Subcutaneous abdominal adipose tissue (tissue), 5 donors: ENCODE data around the gene KRTAP27-1.

Experiments
- H3K27ac ChIP-seq: one replicate; pipeline ENCODE4 v1.7.0; 2013; ENCODE audit warnings: low read depth, mild to moderate bottlenecking, inconsistent platforms, low read length, moderate library complexity
- H3K27me3 ChIP-seq, 5 donors: one replicate each; pipeline ENCODE4 v1.7.0; 2013; ENCODE audit warnings: low read length in 5 of 5, inconsistent platforms in 1 of 5; ENCODE audit not compliant: control insufficient read depth in 5 of 5, insufficient read depth in 4 of 5
- H3K36me3 ChIP-seq, 5 donors: one replicate each; pipeline ENCODE4 v1.7.0; 2013; ENCODE audit warnings: low read length in 5 of 5; ENCODE audit not compliant: control insufficient read depth in 5 of 5, insufficient read depth in 5 of 5
- H3K4me1 ChIP-seq, 5 donors: one replicate each; pipeline ENCODE4 v1.7.0; 2013; ENCODE audit warnings: low read length in 5 of 5, mild to moderate bottlenecking in 3 of 5, moderate library complexity in 1 of 5; ENCODE audit not compliant: control insufficient read depth in 5 of 5, insufficient read depth in 5 of 5
- H3K4me3 ChIP-seq, 5 donors: one replicate each; pipeline ENCODE4 v1.7.0; 2013; ENCODE audit warnings: low read length in 5 of 5, low read depth in 1 of 5
- H3K9ac ChIP-seq, 5 donors: one replicate each; pipeline ENCODE4 v1.7.0; 2013; ENCODE audit warnings: low read length in 5 of 5, mild to moderate bottlenecking in 4 of 5, moderate library complexity in 3 of 5
- H3K9me3 ChIP-seq, 5 donors: one replicate each; pipeline ENCODE4 v1.7.0; 2013; ENCODE audit warnings: low read length in 5 of 5; ENCODE audit not compliant: control insufficient read depth in 5 of 5
- donor health status: healthy.
- donor health status: healthy.
- donor health status: healthy.
- donor health status: healthy.
- donor health status: healthy.

The KRTAP27-1 gene

GRCh38 chr21:30340714-30341573 lies 3.5 kb upstream of the KRTAP27-1 start:
- Histone ChIP-seq H3K36me3 (no peaks in the 10 kb centered on the region), H3K9ac (no peak overlapping the region), H3K4me3 (no peak overlapping the region), H3K9me3 (peaks cover 0 to 3% (median 0%) of the 10 kb centered on the region in 5 donors), H3K27ac (no peak overlapping the region), H3K27me3 (no peaks in the 10 kb centered on the region), H3K4me1 (peaks cover 0 to 28% (median 12%) of the 10 kb centered on the region in 5 donors)

GRCh38 chr21:30338717-30339116 lies 1.2 kb upstream of the KRTAP27-1 start:
- Histone ChIP-seq H3K4me3 (no peak overlapping the region), H3K9ac (no peak overlapping the region), H3K4me1 (peaks cover 0 to 28% (median 12%) of the 10 kb centered on the region in 5 donors), H3K36me3 (no peaks in the 10 kb centered on the region), H3K27ac (no peak overlapping the region), H3K27me3 (no peaks in the 10 kb centered on the region), H3K9me3 (no peaks in the 10 kb centered on the region)

DNA sequence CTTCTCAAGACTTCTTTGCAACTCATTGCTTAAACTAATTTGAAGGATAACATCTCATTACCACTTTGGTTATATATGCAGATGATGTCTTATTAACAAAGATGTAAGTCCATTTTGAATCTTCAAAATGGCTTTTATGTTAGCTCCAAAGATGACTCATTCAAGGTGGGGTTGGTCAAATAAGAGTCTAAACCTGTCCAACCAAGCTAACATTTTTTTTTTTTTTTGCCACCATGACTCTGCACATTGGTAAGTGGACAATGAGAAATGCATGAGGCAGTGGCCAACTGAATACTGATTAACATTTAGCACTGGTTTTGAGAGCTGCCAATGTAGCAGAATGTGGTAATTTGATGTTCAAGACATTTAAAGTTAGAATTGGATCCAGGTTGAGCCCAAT lies 278 bp upstream of the KRTAP27-1 start:
- Histone ChIP-seq H3K9me3 (no peaks in the 10 kb centered on the region), H3K4me3 (no peak overlapping the region), H3K9ac (no peak overlapping the region), H3K27me3 (no peaks in the 10 kb centered on the region), H3K27ac (no peak overlapping the region), H3K4me1 (peaks cover 0 to 28% (median 12%) of the 10 kb centered on the region in 5 donors), H3K36me3 (no peaks in the 10 kb centered on the region)

DNA sequence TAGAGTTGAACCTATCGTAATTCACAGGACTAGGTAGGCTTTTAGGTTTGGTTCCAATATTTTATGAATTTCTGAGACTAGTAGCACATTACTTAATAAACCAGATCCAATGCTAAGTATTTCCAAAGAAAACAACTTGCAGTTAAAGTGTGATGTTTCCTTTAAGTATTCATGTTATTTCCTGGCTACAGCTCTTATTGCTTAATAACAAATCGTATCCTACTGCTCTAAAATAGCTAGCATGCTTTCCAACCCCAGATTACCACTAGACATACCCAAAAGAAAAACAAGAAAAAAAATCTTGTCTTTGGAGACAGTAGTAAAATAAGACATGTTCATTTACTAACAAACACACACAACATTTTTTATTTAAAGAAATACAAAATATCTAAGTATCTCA lies 898 bp downstream of the KRTAP27-1 start:
- Histone ChIP-seq H3K4me1 (peaks cover 0 to 28% (median 12%) of the 10 kb centered on the region in 5 donors), H3K9ac (no peak overlapping the region), H3K27ac (no peak overlapping the region), H3K27me3 (no peaks in the 10 kb centered on the region), H3K9me3 (no peaks in the 10 kb centered on the region), H3K36me3 (no peaks in the 10 kb centered on the region), H3K4me3 (no peak overlapping the region)

- H3K36me3 ChIP-seq = no peaks in the 10 kb centered on the region
- no peaks in the 10 kb centered on the region for H3K27me3 ChIP-seq
- peaks cover 0 to 22% (median 12%) of the 10 kb centered on the region in 5 donors for H3K4me1 ChIP-seq
- H3K9ac ChIP-seq = no peak overlapping the region
- H3K4me3 ChIP-seq = no peak overlapping the region
- no peaks in the 10 kb centered on the region for H3K9me3 ChIP-seq
- no peak overlapping the region for H3K27ac ChIP-seq
Measured at GRCh38 chr21:30333736-30334135, 3.8 kb downstream of the KRTAP27-1 start.

- no peaks in the 10 kb centered on the region for H3K27me3 ChIP-seq
- no peak overlapping the region for H3K4me3 ChIP-seq
- no peak overlapping the region for H3K9ac ChIP-seq
- no peaks in the 10 kb centered on the region for H3K9me3 ChIP-seq
- no peaks in the 10 kb centered on the region for H3K36me3 ChIP-seq
- H3K27ac ChIP-seq = no peak overlapping the region
- H3K4me1 ChIP-seq = peaks cover 0 to 14% (median 4%) of the 10 kb centered on the region in 5 donors
Measured at GRCh38 chr21:30332681-30333080, 4.8 kb downstream of the KRTAP27-1 start.

- no peak overlapping the region for H3K4me3 ChIP-seq
- no peaks in the 10 kb centered on the region for H3K4me1 ChIP-seq
- no peak overlapping the region for H3K27ac ChIP-seq
- H3K9ac ChIP-seq = no peak overlapping the region
- no peaks in the 10 kb centered on the region for H3K27me3 ChIP-seq
- peaks cover 0 to 13% (median 8%) of the 10 kb centered on the region in 5 donors for H3K9me3 ChIP-seq
- no peaks in the 10 kb centered on the region for H3K36me3 ChIP-seq
Measured at GRCh38 chr21:30329203-30329875, 8.2 kb downstream of the KRTAP27-1 start.

DNA sequence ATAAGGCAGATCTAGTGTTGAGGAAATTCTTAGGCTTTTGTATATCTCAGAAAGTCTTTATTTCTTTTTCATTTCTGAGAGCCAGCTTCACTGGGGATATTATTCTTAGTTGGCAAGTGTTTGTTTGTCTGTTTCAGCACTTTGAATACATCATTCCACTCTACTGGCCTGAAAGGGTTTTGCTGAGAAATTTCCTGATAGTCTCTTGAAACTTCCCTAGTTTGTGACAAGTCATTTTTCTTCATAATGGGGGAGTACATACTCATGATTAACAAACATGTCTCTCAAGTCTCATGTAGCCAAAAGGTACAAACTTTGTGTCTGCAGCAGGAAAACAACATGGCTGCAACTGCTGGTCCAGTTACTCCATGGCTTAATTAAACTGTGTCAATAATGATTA lies 11.1 kb downstream of the KRTAP27-1 start:
- H3K4me1 ChIP-seq = no peaks in the 10 kb centered on the region
- no peaks in the 10 kb centered on the region for H3K36me3 ChIP-seq
- no peaks in the 10 kb centered on the region for H3K27me3 ChIP-seq
- H3K9me3 ChIP-seq = peaks cover 0 to 13% (median 8%) of the 10 kb centered on the region in 5 donors
- H3K4me3 ChIP-seq = no peak overlapping the region
- no peak overlapping the region for H3K9ac ChIP-seq
- H3K27ac ChIP-seq = no peak overlapping the region

DNA sequence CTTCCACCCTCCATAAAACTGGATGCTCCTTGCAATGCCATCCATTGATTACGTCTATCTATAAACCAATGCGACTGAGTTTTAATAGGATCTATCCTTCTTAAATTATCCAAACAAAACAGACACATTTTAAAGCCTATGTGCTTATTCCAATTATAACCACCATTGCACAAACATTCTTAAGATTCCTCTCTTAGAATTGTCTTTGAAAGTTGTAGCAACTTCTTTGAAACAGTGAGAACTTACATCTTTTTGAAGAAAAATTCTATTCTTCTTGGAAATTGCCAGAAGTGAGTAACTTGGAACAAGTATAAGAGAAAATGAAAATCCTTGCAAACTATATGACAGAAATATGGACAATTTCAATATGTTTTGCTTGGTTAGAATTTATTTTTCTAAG lies 17.3 kb downstream of the KRTAP27-1 start, which contains the start of gene KRTAP26-1:
TSS of gene KRTAP26-1 (minus strand) at position 101 of the 400 bp plus-strand sequence. CDS start 280 bp downstream, outside the sequence.
- no peak within 1 kb of the TSS for H3K4me3 ChIP-seq
- H3K27ac ChIP-seq = no peak within 1 kb of the TSS
- H3K9ac ChIP-seq = no peak within 1 kb of the TSS
- no peaks in the 10 kb centered on the region for H3K4me1 ChIP-seq
- no peaks in the 10 kb centered on the region for H3K9me3 ChIP-seq
- H3K27me3 ChIP-seq = no peaks in the 10 kb centered on the region
- no peaks in the 10 kb centered on the region for H3K36me3 ChIP-seq

GRCh38 chr21:30315701-30316100 lies 21.8 kb downstream of the KRTAP27-1 start:
- H3K9me3 ChIP-seq = no peaks in the 10 kb centered on the region
- no peaks in the 10 kb centered on the region for H3K36me3 ChIP-seq
- H3K4me1 ChIP-seq = no peaks in the 10 kb centered on the region
- no peak overlapping the region for H3K4me3 ChIP-seq
- H3K27ac ChIP-seq = no peak overlapping the region
- H3K27me3 ChIP-seq = no peaks in the 10 kb centered on the region
- no peak overlapping the region for H3K9ac ChIP-seq
